IMR-90 (cell line): ENCODE results near the gene BRME1. TPM values are rescaled to one million over a fixed set of nuclear protein-coding genes. Genes with fewer than 3 reads are reported as not detected.

Source experiments
- ATAC-seq: fragments of 200-7000 bp; cut with Tn5 transposase; 2 replicates; pipeline ENCODE4 v1.9.1; 2020; ENCODE audit warnings: low read depth, mild to moderate bottlenecking, moderate library complexity
- BruUV-seq: library from RNA; stranded (reverse); fragments of 400-500 nt; replicated peaks from 2 replicates; lab custom pipeline; 2021; lab: Mats Ljungman, UMichigan
- CTCF ChIA-PET: fragments of 300-600 bp; formaldehyde crosslinking; extraction: SDS; loops from one replicate; lab custom pipeline; 2021; ENCODE audit warnings: antibody characterized with exemption; lab: Yijun Ruan, JAX
- POLR2A ChIA-PET: fragments of 300-600 bp; sonication (Branson Sonifier 250); formaldehyde crosslinking; loops from one replicate; lab custom pipeline; 2022; ENCODE audit warnings: antibody characterized with exemption; ENCODE audit not compliant: unreplicated experiment; lab: Charles Lee
- DNase-seq: peaks from one replicate; pipeline ENCODE4 v3.0.0; 2013
- H2AFZ ChIP-seq: replicated peaks from 2 replicates; pipeline ENCODE3; 2013; ENCODE audit warnings: low read length, mild to moderate bottlenecking; ENCODE audit not compliant: poor library complexity
- H2AK5ac ChIP-seq: 2 replicates; pipeline ENCODE4 v1.6.1; 2013; ENCODE audit warnings: low read depth, low read length, inconsistent platforms
- H2AK9ac ChIP-seq: replicated peaks from 2 replicates; pipeline ENCODE3; 2013; ENCODE audit warnings: mild to moderate bottlenecking, low read depth, low read length, moderate library complexity; ENCODE audit not compliant: poor library complexity
- H2BK120ac ChIP-seq: 2 replicates; pipeline ENCODE4 v1.6.1; 2013; ENCODE audit warnings: low read depth, low read length, inconsistent platforms
- H2BK15ac ChIP-seq: 3 replicates; pipeline ENCODE4 v1.6.1; 2013; ENCODE audit warnings: low read depth, low read length, inconsistent platforms
- H2BK20ac ChIP-seq: 2 replicates; pipeline ENCODE4 v1.6.1; 2013; ENCODE audit warnings: low read depth, mild to moderate bottlenecking, inconsistent platforms, low read length, moderate library complexity
- H2BK5ac ChIP-seq: 2 replicates; pipeline ENCODE4 v1.6.1; 2013; ENCODE audit warnings: mild to moderate bottlenecking, low read depth, low read length, inconsistent platforms; ENCODE audit not compliant: poor library complexity, severe bottlenecking
- H3K14ac ChIP-seq: replicated peaks from 2 replicates; pipeline ENCODE4 v1.6.1; 2013; ENCODE audit warnings: low read depth, low read length, inconsistent platforms
- H3K18ac ChIP-seq: 2 replicates; pipeline ENCODE4 v1.6.1; 2013; ENCODE audit warnings: low read depth, low read length, control low read depth
- H3K23ac ChIP-seq: 2 replicates; pipeline ENCODE4 v1.6.1; 2013; ENCODE audit warnings: low read depth, low read length, inconsistent platforms
- H3K27ac ChIP-seq: 2 replicates; pipeline ENCODE4 v1.5.1; 2013; ENCODE audit warnings: mild to moderate bottlenecking, control low read depth, low read length; ENCODE audit not compliant: insufficient read depth
- H3K27me3 ChIP-seq: 2 replicates; pipeline ENCODE4 v1.6.1; 2013; ENCODE audit warnings: low read length; ENCODE audit not compliant: control insufficient read depth, insufficient read depth
- H3K36me3 ChIP-seq: 2 replicates; pipeline ENCODE4 v1.6.1; 2013; ENCODE audit warnings: low read length, mixed read lengths; ENCODE audit not compliant: control insufficient read depth, insufficient read depth
- H3K4ac ChIP-seq: 2 replicates; pipeline ENCODE4 v1.6.1; 2013; ENCODE audit warnings: low read depth, low read length, inconsistent platforms
- H3K4me1 ChIP-seq: 2 replicates; pipeline ENCODE4 v1.6.1; 2013; ENCODE audit warnings: low read length, mixed read lengths; ENCODE audit not compliant: control insufficient read depth, insufficient read depth
- H3K4me2 ChIP-seq: 2 replicates; pipeline ENCODE4 v1.6.1; 2013; ENCODE audit warnings: low read depth, mild to moderate bottlenecking, control low read depth, low read length, moderate library complexity
- H3K4me3 ChIP-seq: 2 replicates; pipeline ENCODE4 v1.5.1; 2013; ENCODE audit warnings: low read depth, mild to moderate bottlenecking, control low read depth, low read length, moderate library complexity; ENCODE audit not compliant: insufficient read depth
- H3K56ac ChIP-seq: 2 replicates; pipeline ENCODE4 v1.6.1; 2013; ENCODE audit warnings: low read length, inconsistent platforms; ENCODE audit not compliant: insufficient read depth; ENCODE audit errors: extremely low read depth
- H3K79me1 ChIP-seq, 2 experiments: 2 replicates each; pipeline ENCODE4 v1.6.1; 2013; ENCODE audit warnings: low read length in 2 of 2, inconsistent platforms in 1 of 2, low read depth in 1 of 2
- H3K9ac ChIP-seq: 2 replicates; pipeline ENCODE4 v1.6.1; 2013; ENCODE audit warnings: low read depth, low read length, control low read depth
- H3K9me1 ChIP-seq: 2 replicates; pipeline ENCODE4 v1.6.1; 2013; ENCODE audit warnings: low read length, inconsistent platforms; ENCODE audit not compliant: insufficient read depth
- H3K9me3 ChIP-seq: 2 replicates; pipeline ENCODE4 v1.6.1; 2013; ENCODE audit warnings: low read length; ENCODE audit not compliant: control insufficient read depth, insufficient read depth
- H4K20me1 ChIP-seq: 2 replicates; pipeline ENCODE4 v1.6.1; 2013; ENCODE audit warnings: low read length, inconsistent platforms; ENCODE audit not compliant: insufficient read depth
- H4K5ac ChIP-seq: 2 replicates; pipeline ENCODE4 v1.6.1; 2013; ENCODE audit warnings: mild to moderate bottlenecking, low read depth, low read length, control low read depth
- H4K8ac ChIP-seq, 2 experiments: 2 replicates each; pipeline ENCODE4 v1.6.1; 2013; ENCODE audit warnings: low read depth in 2 of 2, low read length in 2 of 2, control low read depth in 1 of 2, inconsistent platforms in 1 of 2
- H4K91ac ChIP-seq: 2 replicates; pipeline ENCODE4 v1.6.1; 2013; ENCODE audit warnings: low read depth, low read length, inconsistent platforms; ENCODE audit not compliant: insufficient read depth
- RAD21 ChIP-seq: IDR thresholded peaks from 2 replicates; pipeline ENCODE4 v1.6.1; 2012; ENCODE audit warnings: low read length, improper control_type of control experiment
- RFX5 ChIP-seq: IDR thresholded peaks from 2 replicates; pipeline ENCODE4 v1.8.0; 2012; ENCODE audit warnings: low read depth, mild to moderate bottlenecking, low read length, moderate library complexity
- SMC3 ChIP-seq: fragments of 150-350 bp; IDR thresholded peaks from 2 replicates; pipeline ENCODE4 v1.6.1; 2016; ENCODE audit warnings: low read depth, mild to moderate bottlenecking, antibody characterized with exemption, low read length, moderate library complexity
- WGBS, 2 experiments: methylation state at CpG; one replicate each; pipeline versions ENCODE4 v1.1.5 to v1.1.7; 2013; ENCODE audit warnings: missing lambda C conversion rate in 2 of 2; ENCODE audit not compliant: insufficient read length in 1 of 2; ENCODE audit errors: extremely low coverage in 2 of 2; 5-methylcytosine and 5-hydroxymethylcytosine counted together
- dilution Hi-C: fragments of 300-500 bp; cut with HindIII; formaldehyde crosslinking; loops from one replicate; pipeline ENCODE4 v1.14.3; 2018; ENCODE audit warnings: low sequenced_read_pairs; ENCODE audit not compliant: unreplicated experiment
- in situ Hi-C: fragments of 300-500 bp; cut with MboI; formaldehyde crosslinking; loops from 3 replicates; pipeline ENCODE4 v1.14.3; 2019; ENCODE audit warnings: low sequenced_read_pairs, inconsistent platforms, mixed read lengths
- intact Hi-C: fragments of 100-400 bp; cut with micrococcal nuclease; formaldehyde crosslinking; loops from 2 replicates; pipeline ENCODE4 v1.10.0; 2022
- polyA plus RNA-seq, 3 experiments: library from polyadenylated mRNA; depleted of rRNA; stranded (reverse); fragments of >200 nt; gene quantifications; 2 replicates each; pipeline ENCODE4 v1.2.3, GENCODE V29; 2012; ENCODE audit warnings: low replicate concordance in 1 of 3
- total RNA-seq: library from RNA; depleted of rRNA; stranded (reverse); fragments of >200 nt; gene quantifications from 2 replicates; pipeline ENCODE4 v1.2.3, GENCODE V29; 2012
- TF ChIP-seq, protein P1 (sequence below): fragments of 150-350 bp; IDR thresholded peaks from 2 replicates; pipeline ENCODE4 v1.6.1; 2017; ENCODE audit warnings: mild to moderate bottlenecking, antibody characterized with exemption, low read length, low read depth

The BRME1 gene
- total and polyA plus RNA-seq, 2 of the 4 experiments (the other 2 are of a cell fraction) = 0.18 to 0.38 TPM

DNA sequence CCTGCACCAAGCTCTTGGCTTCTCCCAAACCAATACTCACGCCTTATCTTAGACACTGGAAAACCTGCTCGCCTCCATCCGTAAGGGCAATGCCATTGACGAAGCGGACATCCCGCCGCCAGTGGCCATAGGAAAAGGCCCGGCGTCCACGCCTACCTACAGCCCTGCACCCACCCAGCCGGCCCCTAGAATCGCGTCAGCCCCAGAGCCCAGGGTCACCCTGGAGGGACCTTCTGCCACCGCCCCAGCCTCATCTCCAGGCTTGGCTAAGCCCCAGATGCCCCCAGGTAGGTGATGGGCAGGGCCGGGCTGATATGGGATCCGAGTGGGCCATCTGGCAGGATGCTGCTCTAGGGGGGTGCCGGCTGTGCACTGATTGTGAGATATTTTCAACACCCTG, 7.4 kb upstream of the BRME1 start:
- no peak overlapping the region for H2BK5ac ChIP-seq
- H2BK15ac ChIP-seq = no peak overlapping the region
- no peaks in the 10 kb centered on the region for H3K27me3 ChIP-seq
- intact Hi-C loops = no loop called here
- DNase-seq = no peak
- H2AFZ ChIP-seq = no peak overlapping the region
- H3K4me2 ChIP-seq = no peak overlapping the region
- H2BK120ac ChIP-seq = no peak overlapping the region
- H3K9ac ChIP-seq = no peak overlapping the region
- H3K4ac ChIP-seq = no peak overlapping the region
- no peaks in the 10 kb centered on the region for H3K79me1 ChIP-seq
- in situ Hi-C loops = no loop called here
- no peaks in the 10 kb centered on the region for H3K9me1 ChIP-seq
- dilution Hi-C loops = no loop called here
- BruUV-seq = no TSS peak
- no peak overlapping the region for H4K8ac ChIP-seq
- H2AK9ac ChIP-seq = no peak overlapping the region
- no peak overlapping the region for H2AK5ac ChIP-seq
- TF ChIP-seq, protein P1, sequence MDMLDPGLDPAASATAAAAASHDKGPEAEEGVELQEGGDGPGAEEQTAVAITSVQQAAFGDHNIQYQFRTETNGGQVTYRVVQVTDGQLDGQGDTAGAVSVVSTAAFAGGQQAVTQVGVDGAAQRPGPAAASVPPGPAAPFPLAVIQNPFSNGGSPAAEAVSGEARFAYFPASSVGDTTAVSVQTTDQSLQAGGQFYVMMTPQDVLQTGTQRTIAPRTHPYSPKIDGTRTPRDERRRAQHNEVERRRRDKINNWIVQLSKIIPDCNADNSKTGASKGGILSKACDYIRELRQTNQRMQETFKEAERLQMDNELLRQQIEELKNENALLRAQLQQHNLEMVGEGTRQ = no peak
- no peak for TF ChIP-seq RFX5
- no peak for TF ChIP-seq SMC3
- no peak for TF ChIP-seq RAD21
- peaks cover 2% of the 10 kb centered on the region; the same call in 1 of the 2 replicates for H3K4me1 ChIP-seq
- WGBS, 2 experiments = 100% methylated on average over 4 of the region's 17 CpGs; no CpG with 5 or more reads in 1 of the 2 experiments
- ChIA-PET POLR2A (no interaction called here), CTCF (no interaction called here)
- no peak for ATAC-seq
- H3K4me3 ChIP-seq = no peak overlapping the region
- no peak overlapping the region for H3K23ac ChIP-seq
- no peak overlapping the region for H4K5ac ChIP-seq
- no peak overlapping the region for H3K56ac ChIP-seq
- H4K20me1 ChIP-seq = no peaks in the 10 kb centered on the region
- no peak overlapping the region for H3K18ac ChIP-seq
- peaks cover 31% of the 10 kb centered on the region for H3K36me3 ChIP-seq
- no peak overlapping the region for H4K91ac ChIP-seq
- no peak overlapping the region for H3K27ac ChIP-seq
- H2BK20ac ChIP-seq = no peak overlapping the region
- no peaks in the 10 kb centered on the region for H3K9me3 ChIP-seq
- H3K14ac ChIP-seq = no peak overlapping the region
